GM12878 (cell line): Measurements from ENCODE around the gene MCM9. TPM values are rescaled to one million over a fixed set of nuclear protein-coding genes. Genes with fewer than 3 reads are reported as not detected.

ENCODE experiments used
- CHD2 ChIP-seq: IDR thresholded peaks from 2 replicates; pipeline ENCODE4 v1.6.1; 2011; ENCODE audit warnings: low read depth, low read length, improper control_type of control experiment, borderline replicate concordance
- CREB1 ChIP-seq: IDR thresholded peaks from 2 replicates; pipeline ENCODE4 v1.6.1; 2012; ENCODE audit warnings: low read depth, mild to moderate bottlenecking, inconsistent platforms
- IKZF2 ChIP-seq, 2 experiments: fragments of 450-650 bp; IDR thresholded peaks; 2 replicates each; pipeline ENCODE4 v1.6.1; 2017; ENCODE audit warnings: mild to moderate bottlenecking in 2 of 2, moderate library complexity in 2 of 2
- MAX ChIP-seq: IDR thresholded peaks from 2 replicates; pipeline ENCODE4 v1.6.1; 2012; ENCODE audit warnings: low read depth, low read length, improper control_type of control experiment
- MEF2A ChIP-seq: IDR thresholded peaks from 2 replicates; pipeline ENCODE4 v1.6.1; 2011; ENCODE audit warnings: low read depth, mild to moderate bottlenecking, low read length, moderate library complexity; ENCODE audit not compliant: insufficient read depth
- MLLT1 ChIP-seq: fragments of 450-650 bp; IDR thresholded peaks from 2 replicates; pipeline ENCODE4 v1.6.1; 2016; ENCODE audit warnings: mild to moderate bottlenecking
- NBN ChIP-seq: fragments of 450-650 bp; IDR thresholded peaks from 2 replicates; pipeline ENCODE4 v1.6.1; 2016
- NFIC ChIP-seq: IDR thresholded peaks from 2 replicates; pipeline ENCODE4 v1.6.1; 2012; ENCODE audit warnings: low read depth, mild to moderate bottlenecking, inconsistent platforms, low read length, moderate library complexity
- NFYA ChIP-seq: IDR thresholded peaks from 2 replicates; pipeline ENCODE4 v1.6.1; 2011; ENCODE audit warnings: low read depth, mild to moderate bottlenecking, low read length, improper control_type of control experiment, borderline replicate concordance
- RBBP5 ChIP-seq: fragments of 200-600 bp; sonication (generic); conservative IDR thresholded peaks from 2 replicates; pipeline ENCODE4 v1.6.1; 2016
- REST ChIP-seq: IDR thresholded peaks from 2 replicates; pipeline ENCODE4 v1.6.1; 2012; ENCODE audit warnings: mild to moderate bottlenecking, low read depth, low read length
- SMC3 ChIP-seq: IDR thresholded peaks from 2 replicates; pipeline ENCODE4 v1.6.1; 2011; ENCODE audit warnings: low read length, improper control_type of control experiment, borderline replicate concordance
- SRF ChIP-seq, 2 experiments: IDR thresholded peaks; 2 replicates each; pipeline ENCODE4 v1.6.1; 2011; ENCODE audit warnings: low read depth in 2 of 2, low read length in 2 of 2, mild to moderate bottlenecking in 1 of 2, moderate library complexity in 1 of 2
- STAT1 ChIP-seq: fragments of 450-650 bp; conservative IDR thresholded peaks from 2 replicates; pipeline ENCODE4 v1.6.1; 2014; ENCODE audit warnings: antibody characterized with exemption, mild to moderate bottlenecking
- TCF12 ChIP-seq: IDR thresholded peaks from 2 replicates; pipeline ENCODE4 v1.6.1; 2011; ENCODE audit warnings: low read depth, mild to moderate bottlenecking, low read length
- ZBED1 ChIP-seq: IDR thresholded peaks from 2 replicates; pipeline ENCODE4 v1.6.1; 2016; ENCODE audit warnings: borderline replicate concordance
- ZNF217 ChIP-seq: fragments of 450-650 bp; IDR thresholded peaks from 2 replicates; pipeline ENCODE4 v1.6.1; 2017; ENCODE audit warnings: antibody characterized with exemption, mild to moderate bottlenecking
- ZZZ3 ChIP-seq: IDR thresholded peaks from 2 replicates; pipeline ENCODE4 v1.6.1; 2011; ENCODE audit warnings: low read depth; ENCODE audit not compliant: control insufficient read depth, insufficient read length
- polyA plus RNA-seq, 11 experiments: library from polyadenylated mRNA; depleted of rRNA in 4 of 11; unstranded in 6 of 11; stranded (reverse) in 5 of 11; fragments of >200 nt; fragmentation: Nextera tagmentation in 4 of 11; fragmentation: Illumina TruSeq in 1 of 11; extraction: Ambion mirVana in 4 of 11; extraction: Trizol in 1 of 11; gene quantifications; 1 replicate in 1 of 11; 2 replicates in 10 of 11; pipeline versions ENCODE4 v1.2.1 to v1.2.3, GENCODE V29; 2011 to 2016; ENCODE audit warnings: inconsistent platforms in 2 of 11, missing spikeins in 2 of 11, low read depth in 1 of 11
- total RNA-seq, 4 experiments: library from RNA; depleted of rRNA in 3 of 4; stranded (reverse); fragments of >200 nt in 3 of 4; fragmentation: Illumina TruSeq in 1 of 4; extraction: Trizol in 1 of 4; gene quantifications; 2 replicates each; pipeline versions ENCODE4 v1.2.1 to v1.2.3, GENCODE V29; 2013 to 2021
- TF ChIP-seq, protein P1 (sequence below): IDR thresholded peaks from 2 replicates; pipeline ENCODE4 v1.6.1; 2012; ENCODE audit warnings: low read depth, low read length, improper control_type of control experiment
- TF ChIP-seq, protein P2 (sequence below): fragments of 450-650 bp; IDR thresholded peaks from 2 replicates; pipeline ENCODE4 v1.6.1; 2014; ENCODE audit warnings: mild to moderate bottlenecking
- TF ChIP-seq, protein P3 (sequence below): fragments of 450-650 bp; IDR thresholded peaks from 2 replicates; pipeline ENCODE4 v1.6.1; 2018; ENCODE audit warnings: borderline replicate concordance, mild to moderate bottlenecking; ENCODE audit not compliant: partially characterized antibody

Gene MCM9
- total and polyA plus RNA-seq, 10 of the 15 experiments (the other 5 are each of a cell fraction or from before 2014, with no cell fraction given) = 3.4 to 18.5 (median 9.7) TPM

GRCh38 chr6:118893064-118893806 is 41.7 kb downstream of the MCM9 start (continued):
- TF ChIP-seq, protein P1, sequence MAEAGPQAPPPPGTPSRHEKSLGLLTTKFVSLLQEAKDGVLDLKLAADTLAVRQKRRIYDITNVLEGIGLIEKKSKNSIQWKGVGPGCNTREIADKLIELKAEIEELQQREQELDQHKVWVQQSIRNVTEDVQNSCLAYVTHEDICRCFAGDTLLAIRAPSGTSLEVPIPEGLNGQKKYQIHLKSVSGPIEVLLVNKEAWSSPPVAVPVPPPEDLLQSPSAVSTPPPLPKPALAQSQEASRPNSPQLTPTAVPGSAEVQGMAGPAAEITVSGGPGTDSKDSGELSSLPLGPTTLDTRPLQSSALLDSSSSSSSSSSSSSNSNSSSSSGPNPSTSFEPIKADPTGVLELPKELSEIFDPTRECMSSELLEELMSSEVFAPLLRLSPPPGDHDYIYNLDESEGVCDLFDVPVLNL = no peak
- TF ChIP-seq MLLT1 (peak; percentile 80), MEF2A (no peak), SMC3 (no peak), NBN (peak; percentile 92; the same call in 1 of the 2 replicates), TCF12 (no peak), ZBED1 (no peak), CHD2 (no peak), RBBP5 (no peak), ZNF217 (no peak), STAT1 (no peak), ZZZ3 (no peak), REST (no peak), NFIC (no peak), NFYA (no peak), CREB1 (no peak), IKZF2 (IDR thresholded peaks at IDR 0.05) (0 out of 4 replicates have a peak, but pooled peaks of 1 of the 2 experiments have one; percentile 7), MAX (no peak), SRF (IDR thresholded peaks at IDR 0.05; ENCODE audit: low read depth in 2 of 2, low read length in 2 of 2) (no peak)
- TF ChIP-seq, protein P2, sequence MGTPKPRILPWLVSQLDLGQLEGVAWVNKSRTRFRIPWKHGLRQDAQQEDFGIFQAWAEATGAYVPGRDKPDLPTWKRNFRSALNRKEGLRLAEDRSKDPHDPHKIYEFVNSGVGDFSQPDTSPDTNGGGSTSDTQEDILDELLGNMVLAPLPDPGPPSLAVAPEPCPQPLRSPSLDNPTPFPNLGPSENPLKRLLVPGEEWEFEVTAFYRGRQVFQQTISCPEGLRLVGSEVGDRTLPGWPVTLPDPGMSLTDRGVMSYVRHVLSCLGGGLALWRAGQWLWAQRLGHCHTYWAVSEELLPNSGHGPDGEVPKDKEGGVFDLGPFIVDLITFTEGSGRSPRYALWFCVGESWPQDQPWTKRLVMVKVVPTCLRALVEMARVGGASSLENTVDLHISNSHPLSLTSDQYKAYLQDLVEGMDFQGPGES = no peak
- TF ChIP-seq, protein P3, sequence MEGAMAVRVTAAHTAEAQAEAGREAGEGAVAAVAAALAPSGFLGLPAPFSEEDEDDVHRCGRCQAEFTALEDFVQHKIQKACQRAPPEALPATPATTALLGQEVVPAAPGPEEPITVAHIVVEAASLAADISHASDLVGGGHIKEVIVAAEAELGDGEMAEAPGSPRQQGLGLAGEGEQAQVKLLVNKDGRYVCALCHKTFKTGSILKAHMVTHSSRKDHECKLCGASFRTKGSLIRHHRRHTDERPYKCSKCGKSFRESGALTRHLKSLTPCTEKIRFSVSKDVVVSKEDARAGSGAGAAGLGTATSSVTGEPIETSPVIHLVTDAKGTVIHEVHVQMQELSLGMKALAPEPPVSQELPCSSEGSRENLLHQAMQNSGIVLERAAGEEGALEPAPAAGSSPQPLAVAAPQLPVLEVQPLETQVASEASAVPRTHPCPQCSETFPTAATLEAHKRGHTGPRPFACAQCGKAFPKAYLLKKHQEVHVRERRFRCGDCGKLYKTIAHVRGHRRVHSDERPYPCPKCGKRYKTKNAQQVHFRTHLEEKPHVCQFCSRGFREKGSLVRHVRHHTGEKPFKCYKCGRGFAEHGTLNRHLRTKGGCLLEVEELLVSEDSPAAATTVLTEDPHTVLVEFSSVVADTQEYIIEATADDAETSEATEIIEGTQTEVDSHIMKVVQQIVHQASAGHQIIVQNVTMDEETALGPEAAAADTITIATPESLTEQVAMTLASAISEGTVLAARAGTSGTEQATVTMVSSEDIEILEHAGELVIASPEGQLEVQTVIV = peak; percentile 96
